CD4-positive, alpha-beta memory T cell (primary cell): ENCODE data around the gene TMEM44. TPM values are rescaled to one million over a fixed set of nuclear protein-coding genes. Genes with fewer than 3 reads are reported as not detected.

Experiments used
- CTCF ChIA-PET: fragments of 350-600 bp; sonication (Branson Sonifier 250); formaldehyde crosslinking; loops from one replicate; lab custom pipeline; 2021; ENCODE audit warnings: inconsistent platforms; ENCODE audit not compliant: partially characterized antibody; lab: Charles Lee
- POLR2A ChIA-PET: fragments of 350-600 bp; sonication (Branson Sonifier 250); formaldehyde crosslinking; loops from one replicate; lab custom pipeline; 2021; ENCODE audit not compliant: partially characterized antibody; lab: Charles Lee
- DNase-seq, 5 donors: peaks; one replicate each; pipeline versions ENCODE4 v3.0.0 to v3.0.0-alpha.2; 2020 to 2022; ENCODE audit warnings: mixed read lengths in 1 of 5
- H3K27ac ChIP-seq: one replicate; pipeline ENCODE4 v1.7.0; 2013; ENCODE audit warnings: low read depth, low read length
- H3K27me3 ChIP-seq: 2 replicates; pipeline ENCODE4 v1.7.0; 2013; ENCODE audit warnings: mild to moderate bottlenecking, low read length, moderate library complexity; ENCODE audit not compliant: insufficient read depth
- H3K36me3 ChIP-seq: 2 replicates; pipeline ENCODE4 v1.7.0; 2013; ENCODE audit warnings: mild to moderate bottlenecking, low read length, moderate library complexity; ENCODE audit not compliant: insufficient read depth
- H3K4me1 ChIP-seq: 2 replicates; pipeline ENCODE4 v1.7.0; 2013; ENCODE audit warnings: mild to moderate bottlenecking, low read length, moderate library complexity; ENCODE audit not compliant: insufficient read depth
- H3K4me3 ChIP-seq, 2 donors: one replicate each; pipeline ENCODE4 v1.7.0; 2013; ENCODE audit warnings: low read length in 2 of 2, mild to moderate bottlenecking in 1 of 2
- H3K9me3 ChIP-seq, 2 donors: one replicate each; pipeline ENCODE4 v1.7.0; 2013; ENCODE audit warnings: low read length in 2 of 2, control low read depth in 1 of 2; ENCODE audit not compliant: control insufficient read depth in 1 of 2
- H3K27ac Mint-ChIP-seq, 7 donors: one replicate each; pipeline ENCODE4 v1.8.0; 2020 to 2021; ENCODE audit warnings: mixed read lengths in 7 of 7, mild to moderate bottlenecking in 6 of 7, inconsistent platforms in 3 of 7, moderate library complexity in 3 of 7
- H3K27me3 Mint-ChIP-seq, 2 donors: one replicate each; pipeline ENCODE4 v1.8.0; 2020 to 2021; ENCODE audit warnings: mixed read lengths in 2 of 2
- H3K36me3 Mint-ChIP-seq, 2 donors: one replicate each; pipeline ENCODE4 v1.8.0; 2020 to 2021; ENCODE audit warnings: mixed read lengths in 2 of 2, inconsistent platforms in 1 of 2, mild to moderate bottlenecking in 1 of 2
- H3K4me1 Mint-ChIP-seq, 4 donors: one replicate each; pipeline ENCODE4 v1.8.0; 2020 to 2021; ENCODE audit warnings: mixed read lengths in 4 of 4, mild to moderate bottlenecking in 1 of 4
- H3K4me3 Mint-ChIP-seq, 8 donors: one replicate each; pipeline ENCODE4 v1.8.0; 2020 to 2021; ENCODE audit warnings: mixed read lengths in 8 of 8, mild to moderate bottlenecking in 7 of 8, moderate library complexity in 6 of 8, inconsistent platforms in 3 of 8
- H3K9me3 Mint-ChIP-seq, 8 donors: one replicate each; pipeline ENCODE4 v1.8.0; 2020 to 2021; ENCODE audit warnings: mixed read lengths in 8 of 8, mild to moderate bottlenecking in 5 of 8, inconsistent platforms in 3 of 8, moderate library complexity in 1 of 8
- intact Hi-C: fragments of 100-400 bp; cut with micrococcal nuclease; formaldehyde crosslinking; loops from one replicate; pipeline ENCODE4 v1.15.1; 2023
- polyA plus RNA-seq, 2 donors: library from polyadenylated mRNA; unstranded; fragments of 300-500 nt; fragmentation: Illumina TruSeq; gene quantifications; one replicate each; pipeline ENCODE4 v1.2.3, GENCODE V29; 2021
- total RNA-seq, 2 experiments: library from RNA; stranded (reverse); gene quantifications; one replicate each; pipeline ENCODE4 v1.2.3, GENCODE V29; 2021

TMEM44 gene
- total and polyA plus RNA-seq, 4 experiments from 2014 or later, result 1.3 to 2.1 (median 1.9) TPM; not detected in 1

GRCh38 chr3:194621947-194622346, 11.3 kb downstream of the TMEM44 start:
- no peaks in the 10 kb centered on the region for H3K36me3 Mint-ChIP-seq
- no peak overlapping the region for H3K27ac Mint-ChIP-seq
- H3K9me3 ChIP-seq, result no peaks in the 10 kb centered on the region
- H3K27me3 ChIP-seq, result no peaks in the 10 kb centered on the region
- H3K27ac ChIP-seq, result no peak overlapping the region
- H3K4me3 Mint-ChIP-seq, result no peak overlapping the region
- no peaks in the 10 kb centered on the region for H3K9me3 Mint-ChIP-seq
- H3K4me1 ChIP-seq, result no peaks in the 10 kb centered on the region
- DNase-seq, result no peak
- no peak overlapping the region for H3K4me3 ChIP-seq
- H3K27me3 Mint-ChIP-seq, result no peaks in the 10 kb centered on the region
- H3K36me3 ChIP-seq, result no peaks in the 10 kb centered on the region
- ChIA-PET CTCF (no interaction called here), POLR2A (no interaction called here)
- intact Hi-C loops, result no loop called here
- no peaks in the 10 kb centered on the region for H3K4me1 Mint-ChIP-seq

- Mint-ChIP-seq H3K9me3 (no peaks in the 10 kb centered on the region), H3K27ac (no peak overlapping the region), H3K27me3 (no peaks in the 10 kb centered on the region), H3K4me3 (no peak overlapping the region), H3K4me1 (no peaks in the 10 kb centered on the region), H3K36me3 (no peaks in the 10 kb centered on the region)
- H3K4me3 ChIP-seq, result no peak overlapping the region
- H3K4me1 ChIP-seq, result no peaks in the 10 kb centered on the region
- H3K27ac ChIP-seq, result no peak overlapping the region
- ChIA-PET POLR2A (no interaction called here), CTCF (interaction anchor here (0.9 kb wide), 1 partner anchor 12 kb away, joined by 3 read pairs; no protein-coding TSS in a partner anchor)
- no peaks in the 10 kb centered on the region for H3K9me3 ChIP-seq
- no peak for DNase-seq
- H3K27me3 ChIP-seq, result no peaks in the 10 kb centered on the region
- intact Hi-C loops, result no loop called here
- no peaks in the 10 kb centered on the region for H3K36me3 ChIP-seq
Measured at GRCh38 chr3:194620196-194620595, 13.0 kb downstream of the TMEM44 start.

DNA sequence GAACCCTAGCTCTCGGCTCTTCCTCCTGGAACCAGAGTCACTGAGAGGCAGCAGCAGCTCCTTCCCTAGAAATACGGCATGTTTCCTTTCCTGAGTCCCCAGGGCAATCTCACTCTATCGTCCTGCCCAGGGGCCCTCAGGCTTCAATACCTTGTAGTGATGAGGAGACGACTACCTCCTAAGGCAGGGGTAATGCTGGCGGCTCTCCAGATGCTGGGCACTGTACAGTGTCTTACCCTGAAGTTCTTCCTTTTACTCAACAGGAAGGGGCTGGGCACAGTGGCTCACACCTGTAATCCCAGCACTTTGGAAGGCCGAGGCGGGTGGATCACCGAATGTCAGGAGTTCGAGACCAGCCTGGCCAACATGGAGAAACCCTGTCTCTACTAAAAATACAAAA, 13.5 kb downstream of the TMEM44 start:
- Mint-ChIP-seq H3K36me3 (no peaks in the 10 kb centered on the region), H3K4me1 (no peaks in the 10 kb centered on the region), H3K4me3 (no peak overlapping the region), H3K9me3 (no peaks in the 10 kb centered on the region), H3K27me3 (no peaks in the 10 kb centered on the region), H3K27ac (no peak overlapping the region)
- Histone ChIP-seq H3K4me1 (no peaks in the 10 kb centered on the region), H3K27ac (no peak overlapping the region), H3K27me3 (no peaks in the 10 kb centered on the region), H3K4me3 (no peak overlapping the region), H3K36me3 (no peaks in the 10 kb centered on the region), H3K9me3 (no peaks in the 10 kb centered on the region)
- ChIA-PET CTCF (interaction anchor here (0.9 kb wide), 1 partner anchor 12 kb away, joined by 3 read pairs; no protein-coding TSS in a partner anchor), POLR2A (no interaction called here)
- intact Hi-C loops, result no loop called here
- no peak for DNase-seq

DNA sequence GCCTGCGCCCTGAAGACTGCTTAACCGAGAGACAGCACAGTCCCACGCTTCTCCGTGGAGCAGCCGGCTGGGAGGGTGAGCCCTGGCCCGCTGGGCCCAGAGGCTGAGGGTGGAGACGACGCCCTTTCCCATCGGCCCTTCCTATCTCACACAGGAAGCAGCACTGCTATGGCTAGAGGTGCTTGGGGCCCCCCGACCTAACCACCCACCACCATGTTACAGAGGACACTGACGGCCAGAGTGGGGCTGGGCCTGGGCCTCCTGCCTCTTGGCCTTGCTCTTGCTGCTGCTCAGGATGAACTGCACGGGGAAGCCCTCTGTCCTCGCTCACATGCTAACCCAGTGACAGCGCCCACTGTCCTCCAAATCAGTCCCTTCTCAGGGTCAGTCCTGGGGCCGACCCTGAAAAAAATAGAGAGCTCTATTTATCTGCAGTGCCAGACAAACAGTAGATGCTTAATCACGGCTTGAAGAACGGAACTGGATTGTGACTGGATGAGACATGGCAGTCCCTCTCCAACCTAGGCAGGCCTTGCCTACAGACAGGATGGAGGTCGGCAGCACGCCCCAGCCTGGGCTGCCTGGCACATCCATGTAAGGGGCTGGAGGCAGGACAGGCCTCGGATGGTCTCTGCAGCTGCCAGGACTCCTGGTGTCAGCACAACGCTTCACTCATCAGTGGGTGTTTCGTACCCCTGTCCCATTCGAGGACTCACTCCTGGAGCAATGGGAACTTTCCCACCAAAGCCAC, 14.2 kb downstream of the TMEM44 start:
- DNase-seq, result no peak
- H3K27ac Mint-ChIP-seq, result no peak overlapping the region
- no peaks in the 10 kb centered on the region for H3K9me3 ChIP-seq
- H3K27ac ChIP-seq, result no peak overlapping the region
- H3K36me3 Mint-ChIP-seq, result no peaks in the 10 kb centered on the region
- H3K4me1 Mint-ChIP-seq, result no peaks in the 10 kb centered on the region
- no peaks in the 10 kb centered on the region for H3K9me3 Mint-ChIP-seq
- no peak overlapping the region for H3K4me3 Mint-ChIP-seq
- no peaks in the 10 kb centered on the region for H3K36me3 ChIP-seq
- H3K4me3 ChIP-seq, result no peak overlapping the region
- intact Hi-C loops, result no loop called here
- H3K4me1 ChIP-seq, result no peaks in the 10 kb centered on the region
- H3K27me3 ChIP-seq, result no peaks in the 10 kb centered on the region
- H3K27me3 Mint-ChIP-seq, result no peaks in the 10 kb centered on the region
- ChIA-PET POLR2A (no interaction called here), CTCF (no interaction called here)

GRCh38 chr3:194617827-194618226, 15.4 kb downstream of the TMEM44 start:
- Histone ChIP-seq H3K27ac (no peak overlapping the region), H3K36me3 (no peaks in the 10 kb centered on the region), H3K9me3 (no peaks in the 10 kb centered on the region), H3K4me3 (no peak overlapping the region), H3K27me3 (no peaks in the 10 kb centered on the region), H3K4me1 (no peaks in the 10 kb centered on the region)
- intact Hi-C loops, result no loop called here
- Mint-ChIP-seq H3K4me3 (no peak overlapping the region), H3K9me3 (no peaks in the 10 kb centered on the region), H3K36me3 (no peaks in the 10 kb centered on the region), H3K27me3 (no peaks in the 10 kb centered on the region), H3K4me1 (no peaks in the 10 kb centered on the region), H3K27ac (no peak overlapping the region)
- DNase-seq, result no peak
- CTCF ChIA-PET, result no interaction called here
- POLR2A ChIA-PET, result no interaction called here

DNA sequence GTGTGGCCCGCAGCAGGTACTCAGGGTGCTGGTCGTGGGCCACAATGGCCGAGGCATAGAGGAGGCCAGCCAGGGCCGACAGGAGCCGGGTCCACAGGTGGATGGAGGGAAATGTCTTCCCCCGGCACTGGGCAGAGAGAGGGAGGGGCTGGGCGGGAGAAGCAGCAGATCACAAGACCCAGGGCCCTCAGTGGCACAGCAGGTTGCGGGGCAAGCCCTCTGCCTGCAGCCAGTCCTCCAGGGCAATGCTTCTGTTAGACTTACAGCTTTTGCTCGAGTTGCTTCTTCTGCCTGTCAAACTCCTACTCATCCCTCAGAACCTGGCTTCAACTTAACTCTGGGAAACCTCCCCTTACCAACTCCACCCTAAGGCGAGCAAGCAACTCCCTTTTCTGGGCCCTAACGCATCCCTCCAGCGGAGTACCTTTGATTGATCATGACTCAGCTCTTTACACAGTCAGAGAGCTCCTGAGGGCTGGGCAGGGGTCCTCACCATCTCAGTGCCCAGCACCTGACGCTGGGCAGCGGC, 16.0 kb downstream of the TMEM44 start:
- Mint-ChIP-seq H3K27ac (no peak overlapping the region), H3K9me3 (no peaks in the 10 kb centered on the region), H3K27me3 (no peaks in the 10 kb centered on the region), H3K36me3 (no peaks in the 10 kb centered on the region), H3K4me1 (no peaks in the 10 kb centered on the region), H3K4me3 (no peak overlapping the region)
- Histone ChIP-seq H3K36me3 (no peaks in the 10 kb centered on the region), H3K9me3 (no peaks in the 10 kb centered on the region), H3K27me3 (no peaks in the 10 kb centered on the region), H3K4me3 (no peak overlapping the region), H3K4me1 (no peaks in the 10 kb centered on the region), H3K27ac (no peak overlapping the region)
- ChIA-PET CTCF (no interaction called here), POLR2A (no interaction called here)
- intact Hi-C loops, result no loop called here
- no peak for DNase-seq

DNA sequence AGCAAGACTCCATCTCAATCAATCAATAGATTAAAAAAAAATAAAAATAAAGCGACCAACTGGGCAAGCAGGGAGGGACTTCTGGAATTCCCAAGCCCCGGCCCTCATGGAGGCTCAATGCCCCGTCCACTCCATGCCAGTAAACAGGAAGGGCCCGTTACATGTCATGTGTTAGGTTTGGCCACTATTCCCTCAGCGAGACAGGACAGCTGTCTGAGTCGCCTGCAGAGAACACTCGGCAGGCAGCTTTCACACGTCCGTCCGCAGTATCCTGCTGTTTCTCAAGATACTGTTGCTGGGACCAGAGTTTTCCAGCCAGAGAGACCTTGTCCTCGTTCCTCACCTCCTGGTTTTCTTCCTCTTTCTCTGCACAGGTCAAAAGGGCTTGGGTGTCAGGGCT, 18.0 kb downstream of the TMEM44 start:
- Mint-ChIP-seq H3K36me3 (no peaks in the 10 kb centered on the region), H3K27ac (no peak overlapping the region), H3K27me3 (no peaks in the 10 kb centered on the region), H3K9me3 (no peaks in the 10 kb centered on the region), H3K4me1 (no peaks in the 10 kb centered on the region), H3K4me3 (no peak overlapping the region)
- H3K36me3 ChIP-seq, result no peaks in the 10 kb centered on the region
- CTCF ChIA-PET, result no interaction called here
- intact Hi-C loops, result no loop called here
- H3K4me1 ChIP-seq, result no peaks in the 10 kb centered on the region
- H3K27me3 ChIP-seq, result no peaks in the 10 kb centered on the region
- H3K9me3 ChIP-seq, result no peaks in the 10 kb centered on the region
- POLR2A ChIA-PET, result no interaction called here
- H3K27ac ChIP-seq, result no peak overlapping the region
- no peak for DNase-seq
- H3K4me3 ChIP-seq, result no peak overlapping the region
